Fibroblast of the aortic adventitia (primary cell): ENCODE results near the gene TTI1. TPM values are rescaled to one million over a fixed set of nuclear protein-coding genes. Genes with fewer than 3 reads are reported as not detected.

Experiments
- DNase-seq: peaks from one replicate; pipeline ENCODE4 v3.0.0-alpha.2; 2010; ENCODE audit warnings: low read depth
- H3K4me3 ChIP-seq: 2 replicates; pipeline ENCODE4 v1.5.1; 2011; ENCODE audit warnings: low read depth, mild to moderate bottlenecking, control low read depth, low read length, moderate library complexity
- CTCF ChIP-seq: IDR thresholded peaks from 2 replicates; pipeline ENCODE4 v1.5.1; 2011; ENCODE audit warnings: mild to moderate bottlenecking, low read length, control low read depth, inconsistent platforms; ENCODE audit not compliant: insufficient read depth
- total RNA-seq: library from RNA; depleted of rRNA; stranded (reverse); fragments of >200 nt; gene quantifications from 2 replicates; pipeline ENCODE4 v1.2.3, GENCODE V29; 2012; ENCODE audit warnings: low replicate concordance

The TTI1 gene
- total RNA-seq, 1 donor: 26.0 TPM

- no peak for TF ChIP-seq CTCF
- H3K4me3 ChIP-seq: no peak overlapping the region
- DNase-seq: no peak
Measured at GRCh38 chr20:37956107-37956585, 77.1 kb downstream of the TTI1 start.

- no peak for DNase-seq
- no peak for TF ChIP-seq CTCF
- no peak overlapping the region for H3K4me3 ChIP-seq
Measured at GRCh38 chr20:37955511-37955910, 77.7 kb downstream of the TTI1 start.

- no peak for TF ChIP-seq CTCF
- DNase-seq: no peak
- no peak overlapping the region for H3K4me3 ChIP-seq
Measured at GRCh38 chr20:37954626-37955025, 78.6 kb downstream of the TTI1 start.

GRCh38 chr20:37954190-37954589 lies 79.1 kb downstream of the TTI1 start:
- no peak overlapping the region for H3K4me3 ChIP-seq
- TF ChIP-seq CTCF: no peak
- DNase-seq: no peak

- H3K4me3 ChIP-seq: no peak overlapping the region
- no peak for TF ChIP-seq CTCF
- no peak for DNase-seq
Measured at GRCh38 chr20:37948956-37949355, 84.3 kb downstream of the TTI1 start.

GRCh38 chr20:37947943-37948342 lies 85.3 kb downstream of the TTI1 start:
- no peak for DNase-seq
- no peak for TF ChIP-seq CTCF
- H3K4me3 ChIP-seq: no peak overlapping the region

GRCh38 chr20:37946946-37947345 lies 86.3 kb downstream of the TTI1 start:
- no peak for TF ChIP-seq CTCF

More at GRCh38 chr20:37946946-37947345, 86.3 kb downstream of the TTI1 start:
- DNase-seq: no peak
- no peak overlapping the region for H3K4me3 ChIP-seq
